Effector memory CD8-positive, alpha-beta T cell (primary cell): Measurements from ENCODE around the gene ZEB1.
"Not testable (repeated sequence)": the region's sequence is repeated elsewhere in the genome, so short reads cannot be mapped to it uniquely, and the experiment has no call there.

Experiments used
- ATAC-seq: fragments of 150-1000 bp; cut with Tn5 transposase; replicated peaks from 2 replicates; pipeline ENCODE4 v1.10.0; 2021; ENCODE audit warnings: mild to moderate bottlenecking, moderate library complexity
- DNase-seq, 3 experiments: peaks; one replicate each; pipeline ENCODE4 v3.0.0; 2021
- H3K27ac Mint-ChIP-seq, 2 donors: one replicate each; pipeline ENCODE4 v1.8.0; 2022; ENCODE audit warnings: mild to moderate bottlenecking in 2 of 2, mixed read lengths in 2 of 2, moderate library complexity in 2 of 2
- H3K27me3 Mint-ChIP-seq, 2 donors: one replicate each; pipeline ENCODE4 v1.8.0; 2022; ENCODE audit warnings: mixed read lengths in 2 of 2
- H3K36me3 Mint-ChIP-seq: one replicate; pipeline ENCODE4 v1.8.0; 2022; ENCODE audit warnings: mild to moderate bottlenecking, moderate library complexity, mixed read lengths; ENCODE audit not compliant: insufficient read depth
- H3K4me1 Mint-ChIP-seq, 2 donors: one replicate each; pipeline ENCODE4 v1.8.0; 2022; ENCODE audit warnings: low read depth in 2 of 2, mixed read lengths in 2 of 2
- H3K4me3 Mint-ChIP-seq, 2 donors: one replicate each; pipeline ENCODE4 v1.8.0; 2022; ENCODE audit warnings: mild to moderate bottlenecking in 2 of 2, mixed read lengths in 2 of 2, moderate library complexity in 2 of 2
- H3K9me3 Mint-ChIP-seq, 2 donors: one replicate each; pipeline ENCODE4 v1.8.0; 2022; ENCODE audit warnings: mixed read lengths in 2 of 2

Gene ZEB1

GRCh38 chr10:31427334-31427733, 108.3 kb downstream of the ZEB1 start:
- not testable (repeated sequence) for H3K27me3 Mint-ChIP-seq, H3K27ac Mint-ChIP-seq, DNase-seq, H3K9me3 Mint-ChIP-seq, H3K4me3 Mint-ChIP-seq, H3K36me3 Mint-ChIP-seq, ATAC-seq
- peaks cover 21 to 24% of the 10 kb centered on the region in 2 donors for H3K4me1 Mint-ChIP-seq

GRCh38 chr10:31428499-31428898, 109.5 kb downstream of the ZEB1 start:
- not testable (repeated sequence) for H3K27ac Mint-ChIP-seq, DNase-seq, H3K4me3 Mint-ChIP-seq, H3K27me3 Mint-ChIP-seq, ATAC-seq, H3K36me3 Mint-ChIP-seq, H3K9me3 Mint-ChIP-seq
- peaks cover 17 to 24% of the 10 kb centered on the region in 2 donors for H3K4me1 Mint-ChIP-seq

- ATAC-seq = no peak
- H3K9me3 Mint-ChIP-seq = peaks cover 0 to 6% of the 10 kb centered on the region in 2 donors
- H3K36me3 Mint-ChIP-seq = no peaks in the 10 kb centered on the region
- no peak for DNase-seq
- H3K27me3 Mint-ChIP-seq = no peaks in the 10 kb centered on the region
- no peak overlapping the region for H3K27ac Mint-ChIP-seq
- H3K4me3 Mint-ChIP-seq = no peak overlapping the region
- peaks cover 22 to 36% of the 10 kb centered on the region in 2 donors for H3K4me1 Mint-ChIP-seq
Measured at GRCh38 chr10:31431021-31431420, 112.0 kb downstream of the ZEB1 start.

- no peak for ATAC-seq
- H3K27me3 Mint-ChIP-seq = no peaks in the 10 kb centered on the region
- peaks cover 5 to 12% of the 10 kb centered on the region in 2 donors for H3K4me1 Mint-ChIP-seq
- no peak for DNase-seq
- no peaks in the 10 kb centered on the region for H3K36me3 Mint-ChIP-seq
- no peaks in the 10 kb centered on the region for H3K9me3 Mint-ChIP-seq
- no peak overlapping the region for H3K4me3 Mint-ChIP-seq
- no peak overlapping the region for H3K27ac Mint-ChIP-seq
Measured at GRCh38 chr10:31437959-31438358, 118.9 kb downstream of the ZEB1 start.

GRCh38 chr10:31451766-31452165, 132.8 kb downstream of the ZEB1 start:
- Mint-ChIP-seq H3K36me3 (no peaks in the 10 kb centered on the region), H3K9me3 (peaks cover 0 to under 1% of the 10 kb centered on the region in 2 donors), H3K4me1 (peaks cover 14 to 18% of the 10 kb centered on the region in 2 donors), H3K27me3 (no peaks in the 10 kb centered on the region), H3K27ac (no peak overlapping the region), H3K4me3 (no peak overlapping the region)
- DNase-seq = no peak
- ATAC-seq = no peak

GRCh38 chr10:31456468-31456867, 137.5 kb downstream of the ZEB1 start:
- peaks cover 14 to 29% of the 10 kb centered on the region in 2 donors for H3K4me1 Mint-ChIP-seq
- no peak overlapping the region for H3K4me3 Mint-ChIP-seq
- ATAC-seq = no peak
- DNase-seq = no peak
- peaks cover 0 to 6% of the 10 kb centered on the region in 2 donors for H3K9me3 Mint-ChIP-seq
- H3K36me3 Mint-ChIP-seq = peaks cover 7% of the 10 kb centered on the region
- H3K27me3 Mint-ChIP-seq = no peaks in the 10 kb centered on the region
- H3K27ac Mint-ChIP-seq = no peak overlapping the region

GRCh38 chr10:31457858-31458257, 138.8 kb downstream of the ZEB1 start:
- peaks cover 4 to 18% of the 10 kb centered on the region in 2 donors for H3K9me3 Mint-ChIP-seq
- H3K27me3 Mint-ChIP-seq = no peaks in the 10 kb centered on the region
- peaks cover 17% of the 10 kb centered on the region for H3K36me3 Mint-ChIP-seq
- no peak overlapping the region for H3K27ac Mint-ChIP-seq
- H3K4me1 Mint-ChIP-seq = peaks cover 14 to 27% of the 10 kb centered on the region in 2 donors
- peak overlapping the region in 1 of 2 donors; percentile 5 for H3K4me3 Mint-ChIP-seq
- ATAC-seq = no peak
- no peak for DNase-seq

- Mint-ChIP-seq H3K27ac (no peak overlapping the region), H3K9me3 (peaks cover 7 to 23% of the 10 kb centered on the region in 2 donors), H3K4me3 (no peak overlapping the region), H3K36me3 (peaks cover 20% of the 10 kb centered on the region), H3K4me1 (peaks cover 11 to 27% of the 10 kb centered on the region in 2 donors), H3K27me3 (no peaks in the 10 kb centered on the region)
- ATAC-seq (no peak), DNase-seq (no peak)
Measured at GRCh38 chr10:31458974-31459373, 140.0 kb downstream of the ZEB1 start.

- DNase-seq (no peak), ATAC-seq (no peak)
- H3K27ac Mint-ChIP-seq = no peak overlapping the region
- no peaks in the 10 kb centered on the region for H3K27me3 Mint-ChIP-seq
- H3K4me3 Mint-ChIP-seq = no peak overlapping the region
- H3K9me3 Mint-ChIP-seq = peaks cover 7 to 27% of the 10 kb centered on the region in 2 donors
- peaks cover 3 to 21% of the 10 kb centered on the region in 2 donors for H3K4me1 Mint-ChIP-seq
- H3K36me3 Mint-ChIP-seq = peaks cover 23% of the 10 kb centered on the region
Measured at GRCh38 chr10:31460242-31460641, 141.2 kb downstream of the ZEB1 start.

- Mint-ChIP-seq H3K9me3 (peaks cover 7 to 35% of the 10 kb centered on the region in 2 donors), H3K4me1 (peaks cover 0 to 4% of the 10 kb centered on the region in 2 donors), H3K27me3 (no peaks in the 10 kb centered on the region), H3K36me3 (peaks cover 27% of the 10 kb centered on the region), H3K27ac (no peak overlapping the region), H3K4me3 (no peak overlapping the region)
- DNase-seq (no peak), ATAC-seq (no peak)
Measured at GRCh38 chr10:31464552-31464951, 145.5 kb downstream of the ZEB1 start.

GRCh38 chr10:31466313-31466712, 147.3 kb downstream of the ZEB1 start:
- no peak for DNase-seq

GRCh38 chr10:31467791-31468535, 148.9 kb downstream of the ZEB1 start:
- Mint-ChIP-seq H3K27ac (no peak overlapping the region), H3K27me3 (no peaks in the 10 kb centered on the region), H3K4me1 (peaks cover 0 to 4% of the 10 kb centered on the region in 2 donors), H3K36me3 (peaks cover 12% of the 10 kb centered on the region), H3K9me3 (peaks cover 3 to 17% of the 10 kb centered on the region in 2 donors), H3K4me3 (no peak overlapping the region)
- no peak for DNase-seq
- no peak for ATAC-seq

More at GRCh38 chr10:31466313-31466712, 147.3 kb downstream of the ZEB1 start:
- no peak overlapping the region for H3K4me3 Mint-ChIP-seq
- H3K9me3 Mint-ChIP-seq = peaks cover 7 to 29% of the 10 kb centered on the region in 2 donors
- H3K27ac Mint-ChIP-seq = no peak overlapping the region
- H3K36me3 Mint-ChIP-seq = peaks cover 24% of the 10 kb centered on the region
- no peaks in the 10 kb centered on the region for H3K27me3 Mint-ChIP-seq
- peaks cover 0 to 4% of the 10 kb centered on the region in 2 donors for H3K4me1 Mint-ChIP-seq
- ATAC-seq = no peak

- Mint-ChIP-seq H3K27me3 (no peaks in the 10 kb centered on the region), H3K9me3 (peaks cover 0 to 17% of the 10 kb centered on the region in 2 donors), H3K4me1 (peaks cover 0 to 4% of the 10 kb centered on the region in 2 donors), H3K36me3 (peaks cover 9% of the 10 kb centered on the region), H3K4me3 (no peak overlapping the region), H3K27ac (no peak overlapping the region)
- no peak for DNase-seq
- no peak for ATAC-seq
Measured at GRCh38 chr10:31468536-31468859, 149.5 kb downstream of the ZEB1 start.

- no peak for ATAC-seq
- DNase-seq = no peak
- no peak overlapping the region for H3K27ac Mint-ChIP-seq
- H3K36me3 Mint-ChIP-seq = no peaks in the 10 kb centered on the region
- no peaks in the 10 kb centered on the region for H3K9me3 Mint-ChIP-seq
- H3K4me3 Mint-ChIP-seq = no peak overlapping the region
- H3K4me1 Mint-ChIP-seq = peaks cover 6 to 13% of the 10 kb centered on the region in 2 donors
- H3K27me3 Mint-ChIP-seq = no peaks in the 10 kb centered on the region
Measured at GRCh38 chr10:31475519-31475918, 156.5 kb downstream of the ZEB1 start.
